Activated T-cell treated with anti-CD3 and anti-CD28 coated beads, Interleukin-2, amount 50 U/mL, for 72 hours (primary cell): ENCODE data around the gene RIPK4. TPM values are rescaled to one million over a fixed set of nuclear protein-coding genes. Genes with fewer than 3 reads are reported as not detected.
A peak's percentile ranks its signal among the peaks of the same experiment; 100 is the strongest.

Experiments used
- ATAC-seq, 2 donors: fragments of 150-1000 bp; cut with Tn5 transposase; replicated peaks in 1 of 2; 2 replicates each; pipeline ENCODE4 v1.10.0; 2021; ENCODE audit warnings: moderate library complexity in 2 of 2, mild to moderate bottlenecking in 1 of 2
- DNase-seq, 2 donors: peaks; one replicate each; pipeline ENCODE4 v3.0.0; 2021 to 2022; ENCODE audit warnings: mixed read lengths in 1 of 2
- H3K27ac Mint-ChIP-seq: one replicate; pipeline ENCODE4 v1.8.0; 2022; ENCODE audit warnings: mild to moderate bottlenecking, moderate library complexity, mixed read lengths
- H3K27me3 Mint-ChIP-seq: one replicate; pipeline ENCODE4 v1.8.0; 2022; ENCODE audit warnings: low read depth, mixed read lengths
- H3K36me3 Mint-ChIP-seq, 2 donors: one replicate each; pipeline ENCODE4 v1.8.0; 2022; ENCODE audit warnings: mixed read lengths in 2 of 2, mild to moderate bottlenecking in 1 of 2; ENCODE audit not compliant: insufficient read depth in 2 of 2
- H3K4me1 Mint-ChIP-seq: one replicate; pipeline ENCODE4 v1.8.0; 2022; ENCODE audit warnings: low read depth, mixed read lengths
- H3K4me3 Mint-ChIP-seq, 2 donors: one replicate each; pipeline ENCODE4 v1.8.0; 2022; ENCODE audit warnings: mild to moderate bottlenecking in 2 of 2, mixed read lengths in 2 of 2, moderate library complexity in 2 of 2
- H3K9me3 Mint-ChIP-seq, 2 donors: one replicate each; pipeline ENCODE4 v1.8.0; 2022; ENCODE audit warnings: mixed read lengths in 2 of 2
- total RNA-seq, 2 donors: library from RNA; stranded (reverse); gene quantifications; one replicate each; pipeline ENCODE4 v1.2.3, GENCODE V29; 2022

Gene RIPK4
- total RNA-seq, 2 donors from 2014 or later: 0.46 to 0.60 TPM

GRCh38 chr21:41784456-41785102 lies 17.7 kb upstream of the RIPK4 start:
- H3K4me3 Mint-ChIP-seq: no peak overlapping the region
- H3K36me3 Mint-ChIP-seq: no peaks in the 10 kb centered on the region
- ATAC-seq: no peak
- no peak overlapping the region for H3K27ac Mint-ChIP-seq
- H3K9me3 Mint-ChIP-seq: no peaks in the 10 kb centered on the region
- H3K4me1 Mint-ChIP-seq: peaks cover 13% of the 10 kb centered on the region
- DNase-seq: no peak
- peaks cover 41% of the 10 kb centered on the region for H3K27me3 Mint-ChIP-seq

GRCh38 chr21:41783476-41784180 lies 16.8 kb upstream of the RIPK4 start:
- H3K9me3 Mint-ChIP-seq: no peaks in the 10 kb centered on the region
- ATAC-seq (peak in 1 of 2 donors; percentile 70), DNase-seq (peak in 1 of 2 donors; percentile 17)
- H3K4me3 Mint-ChIP-seq: peak overlapping the region in 1 of 2 donors; percentile 18
- peaks cover 46% of the 10 kb centered on the region for H3K27me3 Mint-ChIP-seq
- H3K4me1 Mint-ChIP-seq: peaks cover 15% of the 10 kb centered on the region
- no peak overlapping the region for H3K27ac Mint-ChIP-seq
- no peaks in the 10 kb centered on the region for H3K36me3 Mint-ChIP-seq

- H3K27me3 Mint-ChIP-seq: peaks cover 59% of the 10 kb centered on the region
- H3K4me1 Mint-ChIP-seq: peaks cover 19% of the 10 kb centered on the region
- H3K4me3 Mint-ChIP-seq: no peak overlapping the region
- no peaks in the 10 kb centered on the region for H3K36me3 Mint-ChIP-seq
- H3K27ac Mint-ChIP-seq: no peak overlapping the region
- DNase-seq (no peak), ATAC-seq (no peak)
- H3K9me3 Mint-ChIP-seq: no peaks in the 10 kb centered on the region
These were observed 14.2 kb upstream of the RIPK4 start for GRCh38 chr21:41781050-41781410.

- Mint-ChIP-seq H3K9me3 (no peaks in the 10 kb centered on the region), H3K27ac (no peak overlapping the region), H3K4me1 (peaks cover 19% of the 10 kb centered on the region), H3K36me3 (no peaks in the 10 kb centered on the region), H3K27me3 (peaks cover 65% of the 10 kb centered on the region), H3K4me3 (no peak overlapping the region)
- DNase-seq: no peak
- no peak for ATAC-seq
These were observed 13.6 kb upstream of the RIPK4 start for GRCh38 chr21:41780337-41781049.

- peaks cover 19% of the 10 kb centered on the region for H3K4me1 Mint-ChIP-seq
- ATAC-seq (no peak), DNase-seq (no peak)
- H3K9me3 Mint-ChIP-seq: no peaks in the 10 kb centered on the region
- H3K36me3 Mint-ChIP-seq: no peaks in the 10 kb centered on the region
- peaks cover 69% of the 10 kb centered on the region for H3K27me3 Mint-ChIP-seq
- no peak overlapping the region for H3K4me3 Mint-ChIP-seq
- no peak overlapping the region for H3K27ac Mint-ChIP-seq
These were observed 12.8 kb upstream of the RIPK4 start for GRCh38 chr21:41779659-41780058.

GRCh38 chr21:41778930-41779600 lies 12.2 kb upstream of the RIPK4 start:
- DNase-seq (no peak), ATAC-seq (no peak)
- Mint-ChIP-seq H3K27ac (no peak overlapping the region), H3K9me3 (no peaks in the 10 kb centered on the region), H3K4me3 (no peak overlapping the region), H3K36me3 (no peaks in the 10 kb centered on the region), H3K4me1 (peaks cover 16% of the 10 kb centered on the region), H3K27me3 (peaks cover 69% of the 10 kb centered on the region)

- Mint-ChIP-seq H3K36me3 (no peaks in the 10 kb centered on the region), H3K9me3 (no peaks in the 10 kb centered on the region), H3K4me3 (no peak overlapping the region), H3K4me1 (peaks cover 7% of the 10 kb centered on the region), H3K27me3 (peaks cover 66% of the 10 kb centered on the region), H3K27ac (no peak overlapping the region)
- no peak for ATAC-seq
- DNase-seq: peak in 1 of 2 donors; percentile 32
These were observed 11.3 kb upstream of the RIPK4 start for GRCh38 chr21:41777951-41778815.

- no peaks in the 10 kb centered on the region for H3K9me3 Mint-ChIP-seq
- H3K4me1 Mint-ChIP-seq: peaks cover 5% of the 10 kb centered on the region
- no peak overlapping the region for H3K27ac Mint-ChIP-seq
- H3K4me3 Mint-ChIP-seq: no peak overlapping the region
- ATAC-seq (no peak), DNase-seq (no peak)
- H3K36me3 Mint-ChIP-seq: no peaks in the 10 kb centered on the region
- H3K27me3 Mint-ChIP-seq: peaks cover 72% of the 10 kb centered on the region
These were observed 9.9 kb upstream of the RIPK4 start for GRCh38 chr21:41776778-41777177.

- H3K27ac Mint-ChIP-seq: no peak overlapping the region
- ATAC-seq (no peak), DNase-seq (no peak)
- peaks cover 64% of the 10 kb centered on the region for H3K27me3 Mint-ChIP-seq
- H3K4me1 Mint-ChIP-seq: peaks cover 5% of the 10 kb centered on the region
- no peak overlapping the region for H3K4me3 Mint-ChIP-seq
- H3K9me3 Mint-ChIP-seq: no peaks in the 10 kb centered on the region
- H3K36me3 Mint-ChIP-seq: no peaks in the 10 kb centered on the region
These were observed 8.3 kb upstream of the RIPK4 start for GRCh38 chr21:41775149-41775472.

- Mint-ChIP-seq H3K4me3 (no peak overlapping the region), H3K27ac (no peak overlapping the region), H3K36me3 (no peaks in the 10 kb centered on the region), H3K27me3 (peaks cover 65% of the 10 kb centered on the region), H3K9me3 (no peaks in the 10 kb centered on the region), H3K4me1 (peaks cover 5% of the 10 kb centered on the region)
- ATAC-seq: no peak
- no peak for DNase-seq
These were observed 7.8 kb upstream of the RIPK4 start for GRCh38 chr21:41774467-41775148.

GRCh38 chr21:41772351-41773080 lies 5.7 kb upstream of the RIPK4 start:
- DNase-seq (no peak), ATAC-seq (no peak)
- Mint-ChIP-seq H3K36me3 (no peaks in the 10 kb centered on the region), H3K4me1 (peaks cover 17% of the 10 kb centered on the region), H3K9me3 (no peaks in the 10 kb centered on the region), H3K27ac (no peak overlapping the region), H3K27me3 (peaks cover 73% of the 10 kb centered on the region), H3K4me3 (no peak overlapping the region)

GRCh38 chr21:41771625-41771945 lies 4.7 kb upstream of the RIPK4 start:
- peaks cover 0 to 3% of the 10 kb centered on the region in 2 donors for H3K36me3 Mint-ChIP-seq
- no peak overlapping the region for H3K27ac Mint-ChIP-seq
- ATAC-seq: no peak
- H3K27me3 Mint-ChIP-seq: peaks cover 75% of the 10 kb centered on the region
- H3K4me1 Mint-ChIP-seq: peaks cover 23% of the 10 kb centered on the region
- H3K9me3 Mint-ChIP-seq: no peaks in the 10 kb centered on the region
- no peak for DNase-seq
- no peak overlapping the region for H3K4me3 Mint-ChIP-seq
